MCF 10A (cell line): ENCODE measurements around the gene RAD18. TPM values are rescaled to one million over a fixed set of nuclear protein-coding genes. Genes with fewer than 3 reads are reported as not detected.

ENCODE experiments used
- BruUV-seq: library from RNA; stranded (reverse); fragments of 400-500 nt; replicated peaks from 2 replicates; lab custom pipeline; 2021; lab: Mats Ljungman, UMichigan
- CTCF ChIA-PET: fragments of 300-600 bp; sonication (Branson Sonifier 250); formaldehyde crosslinking; extraction: SDS; loops from one replicate; lab custom pipeline; 2021; ENCODE audit warnings: antibody characterized with exemption, inconsistent platforms; lab: Yijun Ruan, JAX
- POLR2A ChIA-PET: fragments of 300-600, 350-650 bp; sonication (Branson Sonifier 250); formaldehyde crosslinking; extraction: SDS; loops from one replicate; lab custom pipeline; 2020; ENCODE audit warnings: antibody characterized with exemption, inconsistent platforms; lab: Yijun Ruan, JAX
- DNase-seq: peaks from one replicate; pipeline ENCODE4 v3.0.0-alpha.2; 2018; ENCODE audit not compliant: unreplicated experiment
- H3K27ac Mint-ChIP-seq: one replicate; pipeline ENCODE4 v1.8.0; 2022; ENCODE audit warnings: mild to moderate bottlenecking, low read depth, mixed read lengths; ENCODE audit not compliant: unreplicated experiment
- H3K27me3 Mint-ChIP-seq: one replicate; pipeline ENCODE4 v1.8.0; 2022; ENCODE audit warnings: mixed read lengths; ENCODE audit not compliant: insufficient read depth, unreplicated experiment
- H3K36me3 Mint-ChIP-seq: one replicate; pipeline ENCODE4 v1.8.0; 2022; ENCODE audit warnings: mild to moderate bottlenecking, moderate library complexity, mixed read lengths; ENCODE audit not compliant: insufficient read depth, unreplicated experiment
- H3K4me1 Mint-ChIP-seq: one replicate; pipeline ENCODE4 v1.8.0; 2022; ENCODE audit warnings: mixed read lengths; ENCODE audit not compliant: insufficient read depth, unreplicated experiment
- H3K4me3 Mint-ChIP-seq: one replicate; pipeline ENCODE4 v1.8.0; 2022; ENCODE audit warnings: mild to moderate bottlenecking, moderate library complexity, mixed read lengths; ENCODE audit not compliant: unreplicated experiment
- H3K9me3 Mint-ChIP-seq: one replicate; pipeline ENCODE4 v1.8.0; 2022; ENCODE audit warnings: mixed read lengths; ENCODE audit not compliant: unreplicated experiment
- intact Hi-C: fragments of 100-400 bp; cut with micrococcal nuclease; formaldehyde crosslinking; loops from 2 replicates; pipeline ENCODE4 v1.14.1; 2022
- total RNA-seq: library from RNA; stranded (reverse); gene quantifications from 2 replicates; pipeline ENCODE4 v1.2.3, GENCODE V29; 2022
- TF ChIP-seq, protein P1 (sequence below): fragments of 200-600 bp; IDR thresholded peaks from one replicate; pipeline ENCODE4 v1.8.0; 2022; ENCODE audit warnings: antibody characterized with exemption, mild to moderate bottlenecking; ENCODE audit not compliant: unreplicated experiment

RAD18 gene
- total RNA-seq, 1 experiment from 2014 or later, result 29.1 TPM

GRCh38 chr3:8884630-8885290 lies 78.5 kb downstream of the RAD18 start:
- POLR2A ChIA-PET, result no interaction called here
- Mint-ChIP-seq H3K27ac (no peak overlapping the region), H3K9me3 (no peaks in the 10 kb centered on the region), H3K4me1 (no peaks in the 10 kb centered on the region), H3K27me3 (no peaks in the 10 kb centered on the region), H3K4me3 (no peak overlapping the region), H3K36me3 (peaks cover 13% of the 10 kb centered on the region)
- BruUV-seq, result no TSS peak
- CTCF ChIA-PET, result interaction anchor here (0.6 to 0.8 kb wide), 3 partner anchors 15 to 1055 kb away, joined by 3 read pairs; no protein-coding TSS in a partner anchor
- TF ChIP-seq, protein P1, sequence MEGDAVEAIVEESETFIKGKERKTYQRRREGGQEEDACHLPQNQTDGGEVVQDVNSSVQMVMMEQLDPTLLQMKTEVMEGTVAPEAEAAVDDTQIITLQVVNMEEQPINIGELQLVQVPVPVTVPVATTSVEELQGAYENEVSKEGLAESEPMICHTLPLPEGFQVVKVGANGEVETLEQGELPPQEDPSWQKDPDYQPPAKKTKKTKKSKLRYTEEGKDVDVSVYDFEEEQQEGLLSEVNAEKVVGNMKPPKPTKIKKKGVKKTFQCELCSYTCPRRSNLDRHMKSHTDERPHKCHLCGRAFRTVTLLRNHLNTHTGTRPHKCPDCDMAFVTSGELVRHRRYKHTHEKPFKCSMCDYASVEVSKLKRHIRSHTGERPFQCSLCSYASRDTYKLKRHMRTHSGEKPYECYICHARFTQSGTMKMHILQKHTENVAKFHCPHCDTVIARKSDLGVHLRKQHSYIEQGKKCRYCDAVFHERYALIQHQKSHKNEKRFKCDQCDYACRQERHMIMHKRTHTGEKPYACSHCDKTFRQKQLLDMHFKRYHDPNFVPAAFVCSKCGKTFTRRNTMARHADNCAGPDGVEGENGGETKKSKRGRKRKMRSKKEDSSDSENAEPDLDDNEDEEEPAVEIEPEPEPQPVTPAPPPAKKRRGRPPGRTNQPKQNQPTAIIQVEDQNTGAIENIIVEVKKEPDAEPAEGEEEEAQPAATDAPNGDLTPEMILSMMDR, result no peak
- intact Hi-C loops, result no loop called here
- no peak for DNase-seq

GRCh38 chr3:8882642-8883041 lies 80.6 kb downstream of the RAD18 start:
- ChIA-PET POLR2A (interaction anchor here (1.2 kb wide), 2 partner anchors 9 to 11 kb away, joined by 3 read pairs; no protein-coding TSS in a partner anchor), CTCF (no interaction called here)
- H3K9me3 Mint-ChIP-seq, result no peaks in the 10 kb centered on the region
- TF ChIP-seq, protein P1, result no peak
- H3K27ac Mint-ChIP-seq, result no peak overlapping the region
- H3K27me3 Mint-ChIP-seq, result no peaks in the 10 kb centered on the region
- no peaks in the 10 kb centered on the region for H3K4me1 Mint-ChIP-seq
- BruUV-seq, result no TSS peak
- intact Hi-C loops, result no loop called here
- H3K4me3 Mint-ChIP-seq, result no peak overlapping the region
- H3K36me3 Mint-ChIP-seq, result peaks cover 7% of the 10 kb centered on the region
- no peak for DNase-seq

DNA sequence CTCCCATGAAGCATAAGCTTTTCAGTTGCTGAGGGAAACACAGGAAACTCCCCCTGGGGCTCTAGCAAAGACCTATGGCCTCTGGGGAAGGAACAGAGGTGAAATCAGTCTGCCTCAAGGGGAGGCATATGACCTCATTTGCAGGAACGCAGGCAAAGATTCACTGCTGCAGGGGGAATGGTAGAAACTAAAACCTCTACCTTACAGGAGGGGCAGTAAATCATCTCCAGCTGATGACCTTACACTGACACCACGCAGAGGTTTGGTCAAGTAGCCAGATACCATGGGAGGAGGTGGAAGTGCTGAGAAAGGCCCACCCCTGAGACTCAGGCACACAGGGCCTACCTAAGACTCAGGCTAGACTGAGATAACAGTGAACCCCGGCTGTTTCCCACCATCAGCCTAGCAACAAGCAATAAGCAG lies 81.1 kb downstream of the RAD18 start:
- Mint-ChIP-seq H3K4me3 (no peak overlapping the region), H3K27ac (no peak overlapping the region), H3K36me3 (peaks cover 7% of the 10 kb centered on the region), H3K9me3 (no peaks in the 10 kb centered on the region), H3K4me1 (no peaks in the 10 kb centered on the region), H3K27me3 (no peaks in the 10 kb centered on the region)
- POLR2A ChIA-PET, result interaction anchor here (1.2 kb wide), 1 partner anchor 10 kb away, joined by 3 read pairs; no protein-coding TSS in a partner anchor
- intact Hi-C loops, result no loop called here
- BruUV-seq, result no TSS peak
- CTCF ChIA-PET, result no interaction called here
- DNase-seq, result no peak
- TF ChIP-seq, protein P1, result no peak

DNA sequence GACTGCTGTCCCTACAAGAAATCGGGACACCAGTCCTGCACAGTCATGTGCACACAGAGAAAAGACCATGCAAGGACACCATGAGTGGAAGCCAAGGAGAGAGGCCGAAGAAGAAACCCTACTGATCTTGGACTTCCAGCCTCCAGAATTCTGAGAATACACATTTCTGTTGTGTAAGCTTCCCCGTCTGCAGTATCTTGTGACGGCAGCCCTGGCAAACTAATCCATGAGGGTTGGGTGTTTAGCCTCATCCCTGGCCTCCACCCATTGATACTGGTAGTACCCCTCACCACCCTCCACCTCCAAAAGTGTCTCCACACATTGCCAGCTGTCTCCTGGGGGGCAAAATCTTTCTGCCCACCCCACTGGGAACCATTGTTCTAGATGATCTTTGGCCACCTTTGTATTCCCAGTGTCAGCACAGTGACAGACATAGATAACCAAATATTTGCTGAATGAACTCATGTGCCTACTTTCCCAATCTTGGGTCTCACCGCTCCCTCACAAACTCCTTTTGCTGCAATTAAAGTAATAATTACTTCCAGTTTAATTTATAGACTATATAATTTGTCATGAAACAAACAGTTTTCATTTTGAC lies 83.8 kb downstream of the RAD18 start:
- no peaks in the 10 kb centered on the region for H3K4me1 Mint-ChIP-seq
- no peak for DNase-seq
- no TSS peak for BruUV-seq
- H3K4me3 Mint-ChIP-seq, result no peak overlapping the region
- ChIA-PET CTCF (no interaction called here), POLR2A (interaction anchor here (0.7 to 0.9 kb wide), 2 partner anchors 10 to 11 kb away, joined by 3 read pairs; no protein-coding TSS in a partner anchor)
- TF ChIP-seq, protein P1, result no peak
- intact Hi-C loops, result no loop called here
- H3K27me3 Mint-ChIP-seq, result no peaks in the 10 kb centered on the region
- H3K36me3 Mint-ChIP-seq, result peaks cover 17% of the 10 kb centered on the region
- H3K27ac Mint-ChIP-seq, result no peak overlapping the region
- no peaks in the 10 kb centered on the region for H3K9me3 Mint-ChIP-seq
